WTC11 (cell line): Measurements from ENCODE around the gene JAZF1. TPM values are rescaled to one million over a fixed set of nuclear protein-coding genes. Genes with fewer than 3 reads are reported as not detected.
A peak's percentile ranks its signal among the peaks of the same experiment; 100 is the strongest.

Experiments used
- ATAC-seq: fragments of 200-7000 bp; cut with Tn5 transposase; 2 replicates; pipeline ENCODE4 v1.10.0; 2021; ENCODE audit warnings: mild to moderate bottlenecking, moderate library complexity
- CTCF ChIA-PET: fragments of 300-600 bp; sonication (Branson Sonifier 250); formaldehyde crosslinking; loops from one replicate; lab custom pipeline; 2021; ENCODE audit warnings: antibody characterized with exemption; lab: Charles Lee
- POLR2A ChIA-PET: fragments of 350-600 bp; sonication (Branson Sonifier 250); formaldehyde crosslinking; loops from one replicate; lab custom pipeline; 2021; ENCODE audit warnings: antibody characterized with exemption; lab: Charles Lee
- DNase-seq: peaks from one replicate; pipeline ENCODE4 v3.0.0; 2021; ENCODE audit warnings: low spot score
- H3K27ac Mint-ChIP-seq: 2 replicates; pipeline ENCODE4 v1.8.0; 2021; ENCODE audit warnings: mixed read lengths
- H3K27me3 Mint-ChIP-seq: 2 replicates; pipeline ENCODE4 v1.8.0; 2021; ENCODE audit warnings: low read depth, mild to moderate bottlenecking, moderate library complexity, mixed read lengths
- H3K36me3 Mint-ChIP-seq: 2 replicates; pipeline ENCODE4 v1.8.0; 2021; ENCODE audit warnings: mixed read lengths
- H3K4me1 Mint-ChIP-seq: 2 replicates; pipeline ENCODE4 v1.8.0; 2022; ENCODE audit warnings: mixed read lengths
- H3K4me3 Mint-ChIP-seq: 2 replicates; pipeline ENCODE4 v1.8.0; 2021; ENCODE audit warnings: mild to moderate bottlenecking, moderate library complexity, mixed read lengths
- H3K9me3 Mint-ChIP-seq: 2 replicates; pipeline ENCODE4 v1.8.0; 2021; ENCODE audit warnings: mixed read lengths
- AFF4 ChIP-seq: sonication (generic); formaldehyde crosslinking; IDR thresholded peaks from 2 replicates; pipeline ENCODE4 v1.8.1; 2023; ENCODE audit warnings: mild to moderate bottlenecking, missing genetic modification reagents, borderline replicate concordance
- ARID4B ChIP-seq: sonication (generic); formaldehyde crosslinking; IDR thresholded peaks from 2 replicates; pipeline ENCODE4 v1.8.0; 2023; ENCODE audit warnings: missing genetic modification reagents, mild to moderate bottlenecking, borderline replicate concordance
- CBFB ChIP-seq: sonication (generic); formaldehyde crosslinking; IDR thresholded peaks from 2 replicates; pipeline ENCODE4 v1.8.1; 2022; ENCODE audit warnings: mild to moderate bottlenecking, low read depth, missing genetic modification reagents
- GABPB1 ChIP-seq: sonication (generic); formaldehyde crosslinking; IDR thresholded peaks from 2 replicates; pipeline ENCODE4 v1.8.1; 2023; ENCODE audit warnings: mild to moderate bottlenecking, missing genetic modification reagents
- GRHL2 ChIP-seq: fragments of 250-450 bp; sonication (Bioruptor Pico); IDR thresholded peaks from 2 replicates; pipeline ENCODE4 v1.8.0; 2022; ENCODE audit warnings: mild to moderate bottlenecking, moderate library complexity; ENCODE audit not compliant: insufficient replicate concordance, severe bottlenecking
- GTF2I ChIP-seq: fragments of 250-450 bp; sonication (Bioruptor Pico); conservative IDR thresholded peaks from 2 replicates; pipeline ENCODE4 v1.4.0; 2021; ENCODE audit warnings: mild to moderate bottlenecking
- JAZF1 ChIP-seq: fragments of 250-450 bp; sonication (Bioruptor Pico); IDR thresholded peaks from 2 replicates; pipeline ENCODE4 v1.9.0; 2021; ENCODE audit warnings: moderate library complexity, mild to moderate bottlenecking, inconsistent platforms
- MLX ChIP-seq: sonication (generic); formaldehyde crosslinking; IDR thresholded peaks from 2 replicates; pipeline ENCODE4 v1.8.1; 2023; ENCODE audit warnings: mild to moderate bottlenecking, missing genetic modification reagents, moderate library complexity
- MXD4 ChIP-seq: fragments of 250-450 bp; sonication (Bioruptor Pico); IDR thresholded peaks from 2 replicates; pipeline ENCODE4 v1.8.0; 2021; ENCODE audit warnings: mild to moderate bottlenecking, moderate library complexity, borderline replicate concordance
- PRRX2 ChIP-seq: fragments of 250-450 bp; sonication (Bioruptor Pico); IDR thresholded peaks from 2 replicates; pipeline ENCODE4 v1.8.0; 2021; ENCODE audit warnings: mild to moderate bottlenecking
- TEAD1 ChIP-seq: sonication (generic); formaldehyde crosslinking; IDR thresholded peaks from 2 replicates; pipeline ENCODE4 v1.8.0; 2022; ENCODE audit warnings: mild to moderate bottlenecking, missing genetic modification reagents
- USF1 ChIP-seq: sonication (generic); formaldehyde crosslinking; IDR thresholded peaks from 2 replicates; pipeline ENCODE4 v1.8.0; 2022; ENCODE audit warnings: mild to moderate bottlenecking, missing genetic modification reagents
- ZBTB21 ChIP-seq: sonication (generic); formaldehyde crosslinking; IDR thresholded peaks from 2 replicates; pipeline ENCODE4 v1.8.1; 2023; ENCODE audit warnings: mild to moderate bottlenecking, missing genetic modification reagents, borderline replicate concordance
- ZNF219 ChIP-seq: sonication (generic); formaldehyde crosslinking; IDR thresholded peaks from 2 replicates; pipeline ENCODE4 v1.8.0; 2023; ENCODE audit warnings: missing genetic modification reagents, mild to moderate bottlenecking, borderline replicate concordance
- ZNF425 ChIP-seq: fragments of 250-450 bp; sonication (Bioruptor Pico); conservative IDR thresholded peaks from 2 replicates; pipeline ENCODE4 v1.9.0; 2021; ENCODE audit warnings: mild to moderate bottlenecking
- ZSCAN18 ChIP-seq: fragments of 250-450 bp; sonication (Bioruptor Pico); IDR thresholded peaks from 2 replicates; pipeline ENCODE4 v2.1.2; 2022; ENCODE audit warnings: mild to moderate bottlenecking, moderate library complexity
- total RNA-seq: library from RNA; stranded (reverse); gene quantifications from 3 replicates; pipeline ENCODE4 v1.2.3, GENCODE V29; 2021

The JAZF1 gene
- total RNA-seq, 1 experiment from 2014 or later, result 19.0 TPM

- TF ChIP-seq MLX, result no peak
- no peak for TF ChIP-seq GRHL2
- TF ChIP-seq ZNF219 (CRISPR knock-in tag), result no peak
Observed at GRCh38 chr7:27994639-27995038, 186.0 kb downstream of the JAZF1 start (continued).

GRCh38 chr7:27992755-27993493 is 187.7 kb downstream of the JAZF1 start:
- no peak overlapping the region for H3K4me3 Mint-ChIP-seq
- no peaks in the 10 kb centered on the region for H3K27me3 Mint-ChIP-seq
- peaks cover 28% of the 10 kb centered on the region for H3K36me3 Mint-ChIP-seq
- peaks cover 15% of the 10 kb centered on the region for H3K9me3 Mint-ChIP-seq
- H3K27ac Mint-ChIP-seq, result peak overlapping the region; percentile 7; the same call in 1 of the 2 replicates
- TF ChIP-seq ARID4B (no peak), ZBTB21 (CRISPR knock-in tag) (no peak), AFF4 (CRISPR knock-in tag) (no peak), PRRX2 (CRISPR knock-in tag) (no peak), GABPB1 (CRISPR knock-in tag) (no peak), ZSCAN18 (CRISPR knock-in tag) (no peak), MLX (no peak), CBFB (CRISPR knock-in tag) (no peak), MXD4 (CRISPR knock-in tag) (no peak), GTF2I (CRISPR knock-in tag) (no peak), TEAD1 (CRISPR knock-in tag) (no peak), ZNF425 (CRISPR knock-in tag) (no peak), JAZF1 (CRISPR knock-in tag) (no peak), USF1 (CRISPR knock-in tag) (no peak)
- no peak for ATAC-seq
- ChIA-PET POLR2A (no interaction called here), CTCF (no interaction called here)
- H3K4me1 Mint-ChIP-seq, result peaks cover 12% of the 10 kb centered on the region
- no peak for DNase-seq
